Ectodermal cell (in vitro differentiated cells): ENCODE data around the gene ZNF467.

Source experiments
- H3K27ac ChIP-seq: 2 replicates; pipeline ENCODE4 v1.7.0; 2013; ENCODE audit warnings: mild to moderate bottlenecking, low read depth, low read length; ENCODE audit not compliant: insufficient read depth, poor library complexity, severe bottlenecking
- H3K27me3 ChIP-seq: 2 replicates; pipeline ENCODE4 v1.7.0; 2013; ENCODE audit warnings: mild to moderate bottlenecking, low read length; ENCODE audit not compliant: insufficient read depth, control insufficient read depth, poor library complexity, severe bottlenecking
- H3K36me3 ChIP-seq: one replicate; pipeline ENCODE4 v1.7.0; 2013; ENCODE audit warnings: low read length; ENCODE audit not compliant: control insufficient read depth, insufficient read depth
- H3K4me1 ChIP-seq: one replicate; pipeline ENCODE4 v1.7.0; 2013; ENCODE audit warnings: low read length; ENCODE audit not compliant: control insufficient read depth, insufficient read depth
- H3K4me3 ChIP-seq: 2 replicates; pipeline ENCODE4 v1.7.0; 2013; ENCODE audit warnings: low read depth, low read length, control low read depth; ENCODE audit not compliant: insufficient read depth
- H3K9me3 ChIP-seq: 2 replicates; pipeline ENCODE4 v1.7.0; 2013; ENCODE audit warnings: mild to moderate bottlenecking, low read length, moderate library complexity; ENCODE audit not compliant: control insufficient read depth
- WGBS, 2 experiments: methylation state at CpG; one replicate each; pipeline ENCODE4 v1.1.7; 2013; ENCODE audit warnings: missing lambda C conversion rate in 2 of 2; 5-methylcytosine and 5-hydroxymethylcytosine counted together

The ZNF467 gene

DNA sequence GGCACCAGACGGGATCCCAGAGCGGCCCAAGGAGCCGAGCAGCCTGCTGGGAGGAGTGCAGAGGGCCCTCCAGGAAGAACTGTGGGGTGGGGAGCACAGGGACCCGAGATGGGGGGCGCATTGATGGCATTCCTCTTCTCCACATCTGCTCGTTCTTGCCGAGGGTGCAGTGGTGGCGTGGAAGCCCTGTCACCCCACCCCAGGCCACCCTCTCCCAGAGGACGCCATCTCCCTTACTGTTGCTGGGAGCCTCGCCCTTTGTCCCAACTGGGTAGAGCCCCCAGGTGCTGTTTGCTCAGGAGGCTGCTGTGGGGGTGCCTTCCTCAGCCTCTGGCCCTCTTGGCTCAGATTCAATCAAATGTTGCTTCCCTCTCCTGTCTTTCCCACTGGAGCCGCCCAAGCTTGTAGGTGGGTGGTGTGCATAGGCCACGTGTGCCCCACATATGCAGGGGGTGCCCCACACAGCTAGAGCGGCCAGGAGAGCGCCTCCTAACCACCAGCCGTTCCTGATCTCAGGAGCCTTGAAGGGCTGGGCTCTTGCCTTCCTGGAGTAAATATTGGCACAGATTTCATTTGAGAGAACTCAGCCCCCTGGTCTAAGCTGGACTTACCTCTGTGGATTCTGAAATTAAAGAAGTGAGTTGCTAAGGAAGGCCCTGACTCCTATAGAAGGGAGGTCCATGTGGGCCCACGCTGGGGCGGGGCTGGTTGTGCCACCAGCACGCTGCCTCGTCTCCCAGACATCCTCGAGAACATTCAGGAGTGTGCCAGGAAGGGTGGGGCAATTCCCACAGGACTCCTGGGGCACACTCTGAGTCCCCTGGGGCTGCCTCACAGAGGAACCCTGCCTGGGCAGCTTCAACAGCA is 39.2 kb downstream of the ZNF467 start:
- H3K4me3 ChIP-seq, result no peak overlapping the region
- no peaks in the 10 kb centered on the region for H3K9me3 ChIP-seq
- peaks cover 6% of the 10 kb centered on the region for H3K36me3 ChIP-seq
- 93 to 94% methylated on average over 20 of the region's 20 CpGs for WGBS, 2 experiments
- H3K27me3 ChIP-seq, result no peaks in the 10 kb centered on the region
- H3K4me1 ChIP-seq, result no peaks in the 10 kb centered on the region
- no peak overlapping the region for H3K27ac ChIP-seq

DNA sequence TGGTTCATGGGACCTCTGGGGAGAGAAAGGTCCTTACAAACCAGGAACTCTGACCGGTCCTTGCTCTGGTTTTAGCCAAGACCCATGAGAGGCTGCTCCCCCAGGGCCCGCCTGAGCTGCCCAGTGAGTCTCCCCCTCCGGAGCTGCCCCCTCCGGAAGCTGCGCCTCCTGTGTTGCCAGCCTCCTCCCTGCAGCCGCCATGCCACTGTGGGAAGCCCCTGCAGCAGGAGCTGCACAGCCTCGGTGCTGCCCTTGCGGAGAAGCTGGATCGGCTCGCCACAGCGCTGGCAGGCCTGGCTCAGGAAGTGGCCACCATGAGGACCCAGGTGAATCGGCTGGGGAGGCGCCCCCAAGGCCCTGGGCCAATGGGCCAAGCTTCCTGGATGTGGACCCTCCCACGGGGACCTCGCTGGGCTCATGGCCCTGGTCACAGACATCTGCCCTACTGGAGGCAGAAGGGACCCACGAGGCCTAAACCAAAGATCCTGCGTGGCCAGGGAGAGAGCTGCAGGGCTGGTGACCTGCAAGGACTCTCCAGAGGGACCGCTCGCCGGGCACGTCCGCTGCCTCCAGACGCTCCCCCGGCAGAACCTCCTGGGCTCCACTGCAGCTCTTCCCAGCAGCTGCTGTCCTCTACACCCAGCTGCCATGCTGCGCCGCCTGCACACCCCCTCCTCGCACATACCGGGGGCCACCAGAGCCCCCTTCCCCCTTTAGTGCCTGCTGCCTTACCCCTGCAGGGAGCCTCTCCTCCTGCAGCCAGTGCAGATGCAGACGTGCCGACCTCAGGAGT is 40.1 kb downstream of the ZNF467 start:
- Histone ChIP-seq H3K9me3 (no peaks in the 10 kb centered on the region), H3K27me3 (no peaks in the 10 kb centered on the region), H3K4me3 (no peak overlapping the region), H3K27ac (no peak overlapping the region), H3K4me1 (no peaks in the 10 kb centered on the region), H3K36me3 (peaks cover 6% of the 10 kb centered on the region)
- WGBS, 2 experiments, result 95 to 96% methylated on average over 30 of the region's 30 CpGs

DNA sequence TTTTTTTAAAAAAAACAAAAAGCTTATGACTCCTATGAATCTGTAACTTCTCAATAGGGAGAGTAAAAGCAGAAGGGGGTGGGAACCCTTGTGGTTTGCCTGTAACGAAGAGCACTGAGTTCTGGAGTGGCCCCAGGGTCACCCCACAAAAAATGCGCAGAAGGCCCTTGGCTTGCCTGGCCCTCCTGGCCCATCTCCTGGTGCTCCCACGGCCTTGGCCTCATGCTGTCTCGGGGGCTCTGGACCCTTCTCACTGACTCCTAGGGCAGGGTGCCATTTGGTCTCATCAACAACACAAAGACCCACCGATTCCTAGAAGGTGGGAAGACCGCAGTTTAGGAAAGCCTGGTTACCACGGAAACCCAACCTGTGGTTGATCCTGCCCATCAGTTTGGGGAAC is 40.8 kb downstream of the ZNF467 start:
- peaks cover 6% of the 10 kb centered on the region for H3K36me3 ChIP-seq

DNA sequence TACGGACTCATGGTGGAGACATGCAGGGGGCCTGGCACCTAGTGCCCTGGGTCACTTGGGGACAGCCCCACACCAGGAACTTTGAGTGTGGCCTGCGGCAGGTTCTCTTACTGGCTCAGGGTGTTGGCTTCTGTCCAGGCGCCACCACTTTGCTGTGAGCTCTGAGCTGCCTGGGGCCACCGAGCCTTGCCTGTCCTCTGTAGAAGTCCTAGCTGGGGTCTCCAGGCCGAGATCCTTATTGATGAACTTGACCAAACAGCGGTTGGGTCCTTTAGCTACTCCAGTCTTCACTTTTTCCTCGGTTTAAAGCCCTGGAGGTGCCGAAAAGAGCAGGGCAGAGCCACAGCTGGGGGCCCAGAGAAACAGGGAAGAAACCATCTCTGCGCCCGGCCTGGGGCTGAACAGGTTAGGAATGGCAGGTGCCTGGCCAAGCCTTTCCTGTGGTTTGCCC is 41.3 kb downstream of the ZNF467 start:
- H3K27ac ChIP-seq, result no peak overlapping the region
- WGBS, 2 experiments, result 94 to 95% methylated on average over 10 of the region's 10 CpGs
- H3K4me1 ChIP-seq, result no peaks in the 10 kb centered on the region
- peaks cover 8% of the 10 kb centered on the region for H3K36me3 ChIP-seq
- no peaks in the 10 kb centered on the region for H3K27me3 ChIP-seq
- H3K4me3 ChIP-seq, result no peak overlapping the region
- no peaks in the 10 kb centered on the region for H3K9me3 ChIP-seq

More for the DNA sequence above, 40.8 kb downstream of the ZNF467 start:
- H3K4me3 ChIP-seq, result no peak overlapping the region
- no peaks in the 10 kb centered on the region for H3K4me1 ChIP-seq
- no peaks in the 10 kb centered on the region for H3K27me3 ChIP-seq
- no peak overlapping the region for H3K27ac ChIP-seq
- no peaks in the 10 kb centered on the region for H3K9me3 ChIP-seq
- WGBS, 2 experiments, result 93 to 94% methylated on average over 7 of the region's 7 CpGs

DNA sequence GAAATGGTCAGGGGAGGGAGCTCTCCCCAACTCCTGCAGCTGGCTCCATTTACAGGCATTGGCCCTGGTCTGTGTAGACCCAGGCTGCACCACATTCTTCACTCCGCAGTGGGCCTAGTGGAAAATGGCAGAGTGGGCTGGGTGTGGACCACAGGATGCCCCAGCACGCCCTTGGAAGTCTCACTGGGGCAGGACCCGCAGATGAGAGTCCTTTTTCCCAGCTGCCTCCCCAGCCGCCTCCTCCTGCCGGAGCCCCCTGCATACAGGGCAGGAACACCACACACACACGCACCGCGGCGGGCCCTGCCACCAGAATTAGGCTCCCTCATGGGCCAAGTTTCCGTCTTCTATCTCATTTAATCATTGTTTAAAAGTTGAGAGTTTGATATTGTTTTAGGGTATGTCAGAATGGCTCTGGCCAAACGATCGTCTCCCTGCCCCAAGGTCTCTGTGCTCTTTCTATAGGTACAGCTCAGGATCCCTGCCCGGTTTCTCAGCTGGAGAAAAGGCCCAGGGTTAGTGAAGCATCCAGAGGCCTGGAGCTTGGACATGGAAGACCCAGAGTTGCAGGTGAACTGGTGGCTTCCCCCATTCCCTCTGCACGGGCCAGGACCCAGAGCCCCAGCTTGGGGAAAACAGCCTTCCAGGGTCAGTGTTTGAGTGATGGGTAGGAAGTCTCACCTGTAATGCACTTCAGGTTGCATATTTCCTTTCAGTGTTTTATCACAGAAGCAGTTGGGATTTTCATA is 42.0 kb downstream of the ZNF467 start:
- Histone ChIP-seq H3K9me3 (no peaks in the 10 kb centered on the region), H3K4me1 (no peaks in the 10 kb centered on the region), H3K27ac (no peak overlapping the region), H3K36me3 (peaks cover 9% of the 10 kb centered on the region), H3K27me3 (no peaks in the 10 kb centered on the region), H3K4me3 (no peak overlapping the region)
- 93% methylated on average over 13 to 14 of the region's 14 CpGs for WGBS, 2 experiments

DNA sequence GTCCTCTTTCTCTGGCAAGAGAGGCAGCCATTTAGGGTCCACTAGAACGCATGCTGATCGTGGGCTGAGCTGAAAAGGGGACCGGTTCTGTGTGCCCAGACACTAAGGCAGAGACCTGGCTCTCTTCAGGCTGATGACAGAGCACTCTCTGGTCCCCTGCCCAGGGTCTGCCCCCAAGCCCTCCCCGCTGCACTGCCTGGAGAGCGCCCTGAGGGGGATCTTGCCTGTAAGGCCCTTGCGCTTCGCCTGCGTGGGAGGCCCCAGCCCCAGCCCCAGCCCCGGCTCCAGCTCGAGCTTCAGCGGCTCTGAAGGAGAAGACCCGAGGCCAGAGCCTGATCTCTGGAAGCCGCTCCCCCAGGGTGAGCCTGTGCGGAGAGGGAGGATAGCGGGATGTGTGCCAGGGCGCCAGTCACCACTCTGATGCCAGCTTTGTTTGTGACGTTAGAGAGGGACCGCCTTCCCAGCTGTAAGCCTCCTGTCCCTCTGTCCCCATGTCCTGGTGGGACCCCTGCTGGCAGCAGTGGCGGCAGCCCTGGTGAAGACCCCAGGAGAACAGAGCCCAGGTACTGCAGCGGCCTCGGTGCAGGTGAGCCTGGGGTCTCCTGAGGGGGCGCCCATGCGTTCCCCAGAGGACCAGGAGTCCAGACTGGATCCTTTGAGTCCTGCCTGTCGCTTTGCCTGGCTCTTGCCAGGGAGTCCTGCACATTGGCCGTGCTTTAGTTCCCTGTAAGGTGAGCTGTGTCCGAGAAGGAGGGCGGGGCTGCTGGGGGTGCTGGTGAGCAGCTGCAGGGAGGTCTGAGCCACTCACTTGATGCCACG is 43.2 kb downstream of the ZNF467 start:
- no peak overlapping the region for H3K27ac ChIP-seq
- no peaks in the 10 kb centered on the region for H3K9me3 ChIP-seq
- WGBS, 2 experiments, result 94 to 95% methylated on average over 28 of the region's 28 CpGs
- H3K4me3 ChIP-seq, result no peak overlapping the region
- no peaks in the 10 kb centered on the region for H3K27me3 ChIP-seq
- H3K36me3 ChIP-seq, result peaks cover 18% of the 10 kb centered on the region
- H3K4me1 ChIP-seq, result no peaks in the 10 kb centered on the region

DNA sequence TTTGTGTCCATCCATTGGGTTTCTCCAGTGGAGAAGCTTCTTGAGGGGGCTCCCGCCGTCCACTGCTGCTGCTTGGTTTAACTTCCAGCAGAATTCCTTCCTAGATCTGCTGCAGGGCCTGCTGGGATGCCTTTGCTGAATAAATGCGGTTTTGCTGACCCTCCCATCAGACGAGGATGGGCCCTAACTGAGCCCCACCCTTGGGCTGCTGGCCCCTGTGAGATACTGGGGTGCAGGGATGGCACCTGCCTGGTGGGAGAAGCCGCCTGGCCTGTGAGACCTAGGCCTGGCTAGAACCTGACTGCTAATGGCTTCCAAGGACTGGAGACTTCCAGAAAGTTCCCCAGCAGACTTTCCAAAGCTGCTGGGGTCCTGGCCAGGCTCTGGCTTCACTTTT is 43.8 kb downstream of the ZNF467 start:
- 72 to 73% methylated on average over 5 of the region's 5 CpGs for WGBS, 2 experiments
- Histone ChIP-seq H3K27ac (no peak overlapping the region), H3K9me3 (no peaks in the 10 kb centered on the region), H3K4me1 (no peaks in the 10 kb centered on the region), H3K36me3 (peaks cover 23% of the 10 kb centered on the region), H3K27me3 (no peaks in the 10 kb centered on the region), H3K4me3 (no peak overlapping the region)

DNA sequence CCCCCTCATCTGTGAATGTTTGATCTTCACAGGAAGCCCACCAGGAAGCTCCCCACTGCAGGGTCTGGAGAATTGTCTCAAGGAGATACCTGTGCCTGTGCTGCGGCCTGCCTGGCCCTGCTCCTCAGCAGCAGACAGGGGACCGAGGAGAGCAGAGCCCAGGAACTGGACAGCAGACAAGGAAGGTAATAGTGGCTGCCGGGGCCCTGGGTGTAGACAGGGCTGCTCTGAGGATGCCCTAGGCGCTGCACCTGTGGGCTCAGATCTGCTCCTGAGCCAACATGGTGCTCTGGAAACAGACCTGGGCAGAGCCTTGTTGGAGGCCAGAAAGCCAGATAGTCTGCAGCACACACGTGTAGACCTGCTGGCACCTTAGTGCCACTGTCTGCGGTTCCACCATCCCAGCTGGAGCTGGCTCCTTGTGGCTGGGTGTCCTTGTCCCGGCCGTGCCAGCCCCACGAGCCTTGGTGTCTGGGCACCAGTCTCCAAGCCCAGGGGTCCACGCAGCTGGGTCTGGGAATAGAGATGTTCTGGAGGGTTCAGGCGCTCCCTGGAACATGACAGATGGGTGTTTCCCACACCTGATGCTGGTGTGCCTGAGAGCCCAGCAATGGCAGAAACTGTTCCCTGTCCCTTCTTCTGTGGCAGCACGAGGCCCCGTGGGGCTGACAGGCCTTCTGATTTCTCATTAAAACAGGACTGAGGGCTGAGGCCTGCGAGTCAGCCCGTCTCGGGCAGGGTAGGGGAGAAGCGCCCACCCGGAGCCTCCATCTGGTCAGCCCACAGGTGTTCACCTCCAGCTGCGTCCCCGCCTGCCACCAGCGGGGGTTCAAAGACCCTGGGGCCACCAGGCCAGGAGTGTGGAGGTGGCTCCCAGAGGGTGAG is 44.7 kb downstream of the ZNF467 start:
- 90 to 91% methylated on average over 21 of the region's 21 CpGs for WGBS, 2 experiments
- Histone ChIP-seq H3K36me3 (peaks cover 23% of the 10 kb centered on the region), H3K27ac (no peak overlapping the region), H3K4me3 (no peak overlapping the region), H3K9me3 (no peaks in the 10 kb centered on the region), H3K27me3 (no peaks in the 10 kb centered on the region), H3K4me1 (no peaks in the 10 kb centered on the region)
